Epithelial cell of proximal tubule (primary cell): ENCODE data around the gene PDE4D. TPM values are rescaled to one million over a fixed set of nuclear protein-coding genes. Genes with fewer than 3 reads are reported as not detected.

Source experiments
- DNase-seq: peaks from one replicate; pipeline ENCODE4 v3.0.0-alpha.2; 2011; ENCODE audit warnings: low read depth
- H3K4me3 ChIP-seq: 2 replicates; pipeline ENCODE4 v1.5.1; 2011; ENCODE audit warnings: low read depth, mild to moderate bottlenecking, low read length
- total RNA-seq: library from RNA; depleted of rRNA; stranded (reverse); fragments of >200 nt; gene quantifications from 2 replicates; pipeline ENCODE4 v1.2.3, GENCODE V29; 2015
- TF ChIP-seq, protein P1 (sequence below): conservative IDR thresholded peaks from 2 replicates; pipeline ENCODE4 v1.5.1; 2012; ENCODE audit warnings: low read depth, mild to moderate bottlenecking, low read length

PDE4D gene
- total RNA-seq, 1 donor from 2014 or later = 18.4 TPM

DNA sequence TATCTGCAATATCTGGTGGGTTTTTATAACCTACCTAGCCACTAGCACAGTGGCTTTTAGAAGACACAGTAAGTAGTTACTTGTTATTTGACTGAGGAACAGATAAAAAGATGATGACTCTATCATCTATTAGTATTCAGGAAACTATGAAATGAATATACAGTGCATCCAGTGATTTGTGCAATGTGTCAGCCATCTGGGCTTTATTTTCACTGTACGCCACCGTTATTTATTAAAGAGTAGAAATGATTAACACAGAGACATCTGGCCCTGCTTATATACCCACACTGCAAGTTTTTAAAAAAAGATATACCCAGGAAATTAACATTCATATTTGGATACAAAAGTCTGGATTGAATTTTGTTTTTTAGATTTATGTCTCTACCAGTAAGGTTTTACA, 408.4 kb downstream of the PDE4D start:
- TF ChIP-seq, protein P1, sequence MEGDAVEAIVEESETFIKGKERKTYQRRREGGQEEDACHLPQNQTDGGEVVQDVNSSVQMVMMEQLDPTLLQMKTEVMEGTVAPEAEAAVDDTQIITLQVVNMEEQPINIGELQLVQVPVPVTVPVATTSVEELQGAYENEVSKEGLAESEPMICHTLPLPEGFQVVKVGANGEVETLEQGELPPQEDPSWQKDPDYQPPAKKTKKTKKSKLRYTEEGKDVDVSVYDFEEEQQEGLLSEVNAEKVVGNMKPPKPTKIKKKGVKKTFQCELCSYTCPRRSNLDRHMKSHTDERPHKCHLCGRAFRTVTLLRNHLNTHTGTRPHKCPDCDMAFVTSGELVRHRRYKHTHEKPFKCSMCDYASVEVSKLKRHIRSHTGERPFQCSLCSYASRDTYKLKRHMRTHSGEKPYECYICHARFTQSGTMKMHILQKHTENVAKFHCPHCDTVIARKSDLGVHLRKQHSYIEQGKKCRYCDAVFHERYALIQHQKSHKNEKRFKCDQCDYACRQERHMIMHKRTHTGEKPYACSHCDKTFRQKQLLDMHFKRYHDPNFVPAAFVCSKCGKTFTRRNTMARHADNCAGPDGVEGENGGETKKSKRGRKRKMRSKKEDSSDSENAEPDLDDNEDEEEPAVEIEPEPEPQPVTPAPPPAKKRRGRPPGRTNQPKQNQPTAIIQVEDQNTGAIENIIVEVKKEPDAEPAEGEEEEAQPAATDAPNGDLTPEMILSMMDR = no peak
- DNase-seq = no peak
- H3K4me3 ChIP-seq = no peak overlapping the region

DNA sequence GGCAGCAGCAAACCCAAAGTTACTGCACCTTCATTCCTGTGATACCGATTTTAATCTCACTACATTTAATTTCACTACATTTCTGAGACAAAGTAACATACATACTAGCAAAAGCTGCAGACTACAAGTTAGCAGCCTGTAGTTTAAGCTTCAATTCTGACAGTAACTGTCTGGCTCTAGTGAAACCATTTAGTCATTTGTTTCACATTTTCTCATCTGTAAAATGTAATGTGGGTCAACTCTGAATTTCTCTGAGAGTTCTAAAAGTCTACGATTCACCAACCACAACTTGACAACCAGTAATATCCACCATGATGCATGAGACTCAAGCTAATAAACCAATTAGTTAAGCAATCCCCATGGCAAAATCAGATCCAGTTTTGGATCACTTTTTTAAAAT, 408.9 kb downstream of the PDE4D start:
- TF ChIP-seq, protein P1 = no peak
- no peak for DNase-seq
- H3K4me3 ChIP-seq = no peak overlapping the region

DNA sequence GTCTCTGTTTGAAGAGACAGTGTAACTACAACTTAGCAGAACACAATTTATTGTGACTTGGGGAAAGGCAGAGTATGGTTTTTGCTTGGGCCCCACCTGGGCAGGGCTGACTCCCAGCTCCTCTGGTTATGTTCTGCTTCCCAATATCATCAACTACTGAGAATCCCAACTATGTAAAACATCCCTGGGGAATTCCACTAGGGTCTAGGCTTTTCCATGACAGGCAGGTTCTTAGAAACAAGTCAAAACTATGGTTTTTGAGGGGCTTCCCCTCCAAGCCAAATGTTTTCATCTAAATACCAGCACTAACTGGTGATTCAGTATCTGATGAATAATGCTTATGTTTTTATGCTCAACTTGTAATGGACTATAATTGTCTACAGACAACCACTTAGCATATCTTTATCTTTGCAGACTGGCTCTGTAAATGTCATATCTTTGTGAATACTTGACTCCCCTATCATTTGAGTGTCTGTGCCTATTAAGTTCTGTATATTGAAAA, 409.5 kb downstream of the PDE4D start:
- H3K4me3 ChIP-seq = no peak overlapping the region
- DNase-seq = peak; percentile 80
- TF ChIP-seq, protein P1 = no peak

DNA sequence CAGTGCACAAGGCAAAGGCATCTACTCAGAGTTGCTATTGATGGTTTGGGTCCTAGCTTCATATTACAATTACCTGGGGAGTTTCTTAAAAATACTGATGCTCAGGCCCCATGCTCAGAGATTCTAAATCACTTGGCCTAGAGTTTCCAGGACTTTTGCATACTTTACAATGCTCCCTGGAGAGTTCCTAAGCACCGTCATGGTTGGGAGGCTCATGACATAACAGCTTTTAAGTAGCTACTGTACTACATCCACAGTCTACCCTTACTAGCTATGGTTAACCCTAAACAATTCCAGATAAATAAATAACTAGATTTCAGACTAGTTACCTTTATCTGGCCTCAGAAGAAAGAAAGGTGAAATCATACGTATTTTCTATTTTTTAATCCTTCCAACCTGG, 414.4 kb downstream of the PDE4D start:
- DNase-seq = no peak
- no peak overlapping the region for H3K4me3 ChIP-seq
- TF ChIP-seq, protein P1 = no peak

DNA sequence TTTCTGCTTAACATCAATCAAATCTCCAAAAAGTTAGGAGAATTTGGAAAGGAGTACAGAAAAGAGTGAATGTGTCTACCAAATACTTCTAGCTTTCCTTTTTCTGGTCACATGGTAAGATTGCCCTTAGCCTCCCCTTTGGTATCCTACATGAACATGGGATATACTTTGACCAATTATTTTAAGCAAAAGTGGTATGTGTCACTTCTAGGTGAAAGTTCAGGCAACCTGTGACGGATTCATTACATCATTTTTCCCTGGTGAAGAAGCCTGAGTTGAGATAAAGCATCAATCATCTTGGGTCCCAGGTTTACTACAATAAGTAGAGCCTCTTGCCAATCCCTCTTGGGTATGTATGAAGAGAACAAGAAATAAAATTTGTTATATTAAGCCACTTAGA, 419.2 kb downstream of the PDE4D start:
- DNase-seq = no peak
- TF ChIP-seq, protein P1 = no peak
- H3K4me3 ChIP-seq = no peak overlapping the region

DNA sequence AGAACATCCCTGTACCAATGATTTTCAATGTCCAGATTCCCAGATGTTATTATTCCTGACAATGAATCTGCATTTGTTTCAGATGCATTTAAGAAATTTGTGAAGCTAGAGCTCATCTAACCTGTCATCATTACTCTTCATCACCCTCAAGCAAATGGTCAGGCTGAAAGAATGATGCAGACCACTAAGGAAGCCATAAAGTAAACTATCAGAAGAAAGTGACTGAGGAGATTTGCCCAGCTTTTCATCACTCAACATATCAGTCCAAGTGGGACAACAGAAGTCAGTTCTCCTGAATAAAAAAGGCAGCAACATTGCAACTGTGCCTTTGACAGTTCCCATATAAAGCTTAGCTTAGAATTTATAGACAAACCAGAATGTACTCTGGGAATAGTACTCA, 419.9 kb downstream of the PDE4D start:
- TF ChIP-seq, protein P1 = no peak
- H3K4me3 ChIP-seq = no peak overlapping the region
- DNase-seq = no peak

DNA sequence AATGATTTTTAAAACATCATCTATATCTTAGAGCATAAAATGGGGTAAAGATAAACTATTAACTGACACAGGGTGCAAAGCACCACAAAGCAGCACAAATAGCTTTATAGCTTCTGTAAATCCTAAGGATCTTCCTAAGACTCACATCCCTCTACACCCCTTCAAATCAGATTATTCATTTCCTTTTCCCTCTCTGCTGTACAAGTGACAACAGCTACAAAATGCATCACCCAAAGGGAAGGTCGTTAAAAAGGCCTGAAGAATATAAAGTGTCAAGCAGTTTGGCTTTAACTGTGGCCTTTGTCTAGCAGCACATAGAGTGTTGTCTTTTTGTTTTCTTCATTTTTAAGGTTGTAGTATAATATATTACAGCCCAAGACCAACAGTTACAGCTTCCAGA, 422.1 kb downstream of the PDE4D start:
- TF ChIP-seq, protein P1 = no peak
- H3K4me3 ChIP-seq = no peak overlapping the region
- DNase-seq = no peak
